RWPE2 (cell line): ENCODE data around the gene OXT.

Source experiments
- ATAC-seq: fragments of 200-7000 bp; cut with Tn5 transposase; 3 replicates; pipeline ENCODE4 v1.9.1; 2021; ENCODE audit warnings: low read depth
- DNase-seq: peaks from one replicate; pipeline ENCODE4 v3.0.0-alpha.2; 2020; ENCODE audit warnings: low spot score
- H3K27ac ChIP-seq: fragments of 450-650 bp; 2 replicates; pipeline ENCODE4 v1.5.1; 2017; ENCODE audit warnings: mild to moderate bottlenecking; ENCODE audit not compliant: poor library complexity, severe bottlenecking
- H3K27me3 ChIP-seq: fragments of 250-450 bp; sonication (Bioruptor Pico); 2 replicates; pipeline ENCODE4 v1.5.1; 2021; ENCODE audit warnings: mild to moderate bottlenecking, moderate library complexity; ENCODE audit not compliant: insufficient read depth, poor library complexity, severe bottlenecking
- H3K36me3 ChIP-seq: fragments of 250-450 bp; sonication (Bioruptor Pico); 2 replicates; pipeline ENCODE4 v1.5.1; 2020; ENCODE audit warnings: low read depth, mild to moderate bottlenecking, moderate library complexity
- H3K4me1 ChIP-seq: fragments of 250-450 bp; sonication (Bioruptor Pico); 2 replicates; pipeline ENCODE4 v1.5.1; 2021; ENCODE audit warnings: mild to moderate bottlenecking, moderate library complexity; ENCODE audit not compliant: insufficient read depth, poor library complexity, severe bottlenecking
- H3K4me3 ChIP-seq: fragments of 250-450 bp; sonication (Bioruptor Pico); 2 replicates; pipeline ENCODE4 v1.5.1; 2021; ENCODE audit warnings: mild to moderate bottlenecking, moderate library complexity; ENCODE audit not compliant: severe bottlenecking
- H3K9me3 ChIP-seq: fragments of 250-450 bp; sonication (Bioruptor Pico); 2 replicates; pipeline ENCODE4 v1.5.1; 2021; ENCODE audit warnings: mild to moderate bottlenecking, moderate library complexity; ENCODE audit not compliant: severe bottlenecking
- TF ChIP-seq, protein P1 (sequence below): fragments of 450-650 bp; IDR thresholded peaks from one replicate; pipeline ENCODE4 v1.5.1; 2017; ENCODE audit warnings: mild to moderate bottlenecking, moderate library complexity; ENCODE audit not compliant: poor library complexity, severe bottlenecking

Gene OXT

GRCh38 chr20:3106658-3107463 is 35.4 kb downstream of the OXT start:
- H3K27ac ChIP-seq = no peak overlapping the region
- ATAC-seq = no peak

DNA sequence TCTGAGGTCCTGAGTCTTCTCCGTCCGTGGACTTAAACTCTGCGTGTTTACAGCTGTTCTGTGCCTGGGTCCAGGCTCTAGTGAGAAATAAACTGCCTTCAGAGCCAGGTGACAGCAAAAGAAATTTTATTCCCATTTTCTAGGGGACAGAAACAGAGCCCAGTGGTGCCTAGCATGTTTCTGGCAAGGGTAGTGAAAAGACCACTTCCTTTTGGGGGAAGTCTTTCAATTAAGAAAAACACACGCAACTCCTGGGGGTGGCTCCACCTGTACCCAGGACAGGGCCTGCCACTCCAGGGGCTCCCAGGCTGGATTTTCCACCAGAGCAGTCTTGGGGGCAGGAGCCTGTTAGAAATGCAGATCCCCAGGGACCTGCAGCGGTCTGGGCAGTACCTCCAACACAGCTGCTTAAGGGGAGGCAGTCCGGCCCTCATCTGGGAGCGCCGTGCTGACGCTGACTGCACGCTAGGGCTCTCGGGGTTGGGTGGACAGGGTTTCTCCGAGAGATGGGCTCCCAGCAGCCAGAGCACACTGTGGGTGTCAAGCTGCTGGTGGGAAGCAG is 36.1 kb downstream of the OXT start:
- TF ChIP-seq, protein P1, sequence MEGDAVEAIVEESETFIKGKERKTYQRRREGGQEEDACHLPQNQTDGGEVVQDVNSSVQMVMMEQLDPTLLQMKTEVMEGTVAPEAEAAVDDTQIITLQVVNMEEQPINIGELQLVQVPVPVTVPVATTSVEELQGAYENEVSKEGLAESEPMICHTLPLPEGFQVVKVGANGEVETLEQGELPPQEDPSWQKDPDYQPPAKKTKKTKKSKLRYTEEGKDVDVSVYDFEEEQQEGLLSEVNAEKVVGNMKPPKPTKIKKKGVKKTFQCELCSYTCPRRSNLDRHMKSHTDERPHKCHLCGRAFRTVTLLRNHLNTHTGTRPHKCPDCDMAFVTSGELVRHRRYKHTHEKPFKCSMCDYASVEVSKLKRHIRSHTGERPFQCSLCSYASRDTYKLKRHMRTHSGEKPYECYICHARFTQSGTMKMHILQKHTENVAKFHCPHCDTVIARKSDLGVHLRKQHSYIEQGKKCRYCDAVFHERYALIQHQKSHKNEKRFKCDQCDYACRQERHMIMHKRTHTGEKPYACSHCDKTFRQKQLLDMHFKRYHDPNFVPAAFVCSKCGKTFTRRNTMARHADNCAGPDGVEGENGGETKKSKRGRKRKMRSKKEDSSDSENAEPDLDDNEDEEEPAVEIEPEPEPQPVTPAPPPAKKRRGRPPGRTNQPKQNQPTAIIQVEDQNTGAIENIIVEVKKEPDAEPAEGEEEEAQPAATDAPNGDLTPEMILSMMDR = no peak
- Histone ChIP-seq H3K36me3 (no peaks in the 10 kb centered on the region), H3K27ac (no peak overlapping the region), H3K4me3 (no peak overlapping the region), H3K4me1 (peaks cover 4% of the 10 kb centered on the region), H3K9me3 (no peaks in the 10 kb centered on the region), H3K27me3 (no peaks in the 10 kb centered on the region)
- DNase-seq (no peak), ATAC-seq (no peak)

More at GRCh38 chr20:3106658-3107463, 35.4 kb downstream of the OXT start:
- Histone ChIP-seq H3K27me3 (no peaks in the 10 kb centered on the region), H3K4me1 (peaks cover 4% of the 10 kb centered on the region), H3K9me3 (no peaks in the 10 kb centered on the region), H3K4me3 (no peak overlapping the region), H3K36me3 (no peaks in the 10 kb centered on the region)
- TF ChIP-seq, protein P1 = no peak
- no peak for DNase-seq

DNA sequence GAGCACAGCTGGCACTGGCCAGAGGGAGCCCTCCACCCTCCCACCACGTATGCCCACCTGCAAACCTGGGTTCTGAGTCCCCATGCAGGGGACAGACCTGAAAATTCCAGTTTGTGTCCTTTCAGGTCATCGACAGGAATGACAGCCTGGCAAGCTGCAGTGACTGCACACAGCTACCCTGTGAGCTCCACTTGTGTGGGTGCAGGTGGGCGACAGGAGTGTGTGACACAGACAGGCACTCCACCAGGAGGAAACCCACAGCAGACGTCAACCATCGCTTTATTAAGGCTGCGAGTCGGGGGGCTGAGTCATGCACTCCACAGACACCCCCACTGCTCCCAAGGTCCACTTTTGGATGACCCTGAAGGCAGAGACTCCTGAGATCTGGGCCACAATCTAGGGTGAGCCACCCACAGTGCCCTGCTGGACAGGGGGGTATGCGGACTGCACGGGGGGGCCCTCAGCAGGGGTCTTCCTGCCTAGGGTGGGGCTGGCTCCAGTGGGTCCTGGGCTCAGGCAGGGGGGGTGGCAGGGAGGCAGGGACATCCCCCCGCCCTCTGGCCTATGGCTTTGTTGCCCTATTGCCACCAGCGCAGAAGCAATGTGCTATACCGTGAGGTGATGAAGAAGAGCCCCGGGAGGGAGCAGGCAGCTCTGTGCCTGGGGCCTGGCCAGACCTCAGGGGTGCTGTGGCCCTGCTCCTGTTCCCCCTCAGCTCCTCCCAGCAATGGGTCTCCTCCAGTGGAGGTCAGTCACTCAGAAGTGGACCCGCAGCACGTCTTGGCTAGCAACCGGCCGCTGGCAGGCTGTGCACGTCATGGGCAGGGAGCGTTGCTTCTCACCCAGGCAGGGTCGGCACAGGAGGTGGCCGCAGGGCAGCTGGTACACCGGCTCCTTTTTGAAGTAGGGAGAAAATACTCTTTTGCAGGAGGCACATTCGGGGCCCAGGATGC is 38.2 kb downstream of the OXT start:
- TF ChIP-seq, protein P1 = no peak
- no peaks in the 10 kb centered on the region for H3K9me3 ChIP-seq
- DNase-seq (no peak), ATAC-seq (no peak)
- no peaks in the 10 kb centered on the region for H3K27me3 ChIP-seq
- no peak overlapping the region for H3K4me3 ChIP-seq
- no peak overlapping the region for H3K27ac ChIP-seq
- H3K36me3 ChIP-seq = peaks cover under 1% of the 10 kb centered on the region; the same call in 1 of the 2 replicates
- no peaks in the 10 kb centered on the region for H3K4me1 ChIP-seq

GRCh38 chr20:3111507-3111906 is 40.1 kb downstream of the OXT start:
- H3K27ac ChIP-seq = no peak overlapping the region
- TF ChIP-seq, protein P1 = no peak
- DNase-seq (no peak), ATAC-seq (no peak)
- no peaks in the 10 kb centered on the region for H3K9me3 ChIP-seq
- H3K4me1 ChIP-seq = no peaks in the 10 kb centered on the region
- H3K4me3 ChIP-seq = no peak overlapping the region
- no peaks in the 10 kb centered on the region for H3K27me3 ChIP-seq
- peaks cover 5% of the 10 kb centered on the region; the same call in 1 of the 2 replicates for H3K36me3 ChIP-seq
